Endothelial cell of umbilical vein (primary cell): ENCODE results near the gene HDLBP. TPM values are rescaled to one million over a fixed set of nuclear protein-coding genes. Genes with fewer than 3 reads are reported as not detected.

Experiments
- BruUV-seq: library from RNA; stranded (reverse); fragments of 400-500 nt; replicated peaks from 2 replicates; lab custom pipeline; 2021; lab: Mats Ljungman, UMichigan
- CTCF ChIA-PET: fragments of 300-600, 350-600 bp; sonication (Branson Sonifier 250); formaldehyde crosslinking; loops from one replicate; lab custom pipeline; 2021; ENCODE audit warnings: antibody characterized with exemption, inconsistent platforms; lab: Charles Lee
- POLR2A ChIA-PET: fragments of 300-600, 350-600 bp; sonication (Branson Sonifier 250); formaldehyde crosslinking; loops from one replicate; lab custom pipeline; 2021; ENCODE audit warnings: antibody characterized with exemption, inconsistent platforms; lab: Charles Lee
- DNase-seq: peaks from one replicate; pipeline ENCODE4 v3.0.0-alpha.2; 2011; ENCODE audit warnings: low read depth, low spot score
- FAIRE-seq: peaks from 2 replicates; lab custom pipeline; 2011; peaks lifted over from hg19 to GRCh38; lab: Jason Lieb, UNC
- H2AFZ ChIP-seq: 2 replicates; pipeline ENCODE4 v1.6.0; 2012; ENCODE audit warnings: low read depth, low read length, control low read depth, inconsistent platforms
- H3K27ac ChIP-seq: 2 replicates; pipeline ENCODE4 v1.5.1; 2011; ENCODE audit warnings: low read depth, mild to moderate bottlenecking, control low read depth, low read length, moderate library complexity; ENCODE audit not compliant: insufficient read depth
- H3K27me3 ChIP-seq, 2 experiments: 2 replicates each; pipeline versions ENCODE4 v1.6.0 to v1.6.1; 2011; ENCODE audit warnings: low read length in 2 of 2, mixed read lengths in 1 of 2; ENCODE audit not compliant: control insufficient read depth in 2 of 2, insufficient read depth in 2 of 2
- H3K36me3 ChIP-seq, 2 experiments: 2 replicates in 1 of 2; 3 replicates in 1 of 2; pipeline ENCODE4 v1.5.1; 2011; ENCODE audit warnings: low read length in 2 of 2, mild to moderate bottlenecking in 1 of 2, moderate library complexity in 1 of 2; ENCODE audit not compliant: control insufficient read depth in 2 of 2, insufficient read depth in 2 of 2; ENCODE audit errors: extremely low read depth in 1 of 2
- H3K4me1 ChIP-seq: 3 replicates; pipeline ENCODE4 v1.5.1; 2011; ENCODE audit warnings: mild to moderate bottlenecking, low read length; ENCODE audit not compliant: control insufficient read depth, insufficient read depth; ENCODE audit errors: extremely low read depth
- H3K4me2 ChIP-seq: 2 replicates; pipeline ENCODE4 v1.6.1; 2011; ENCODE audit warnings: low read length, control low read depth, mixed read lengths; ENCODE audit not compliant: insufficient read depth
- H3K4me3 ChIP-seq, 3 experiments: fragments of 200-600 bp in 1 of 3; sonication (generic), shearing (Covaris generic) in 1 of 3; replicated peaks in 1 of 3; 2 replicates each; pipeline ENCODE4 v1.5.1; 2011 to 2016; ENCODE audit warnings: control low read depth in 3 of 3, low read length in 3 of 3, mild to moderate bottlenecking in 2 of 3, inconsistent platforms in 1 of 3, low read depth in 1 of 3, moderate library complexity in 1 of 3; ENCODE audit not compliant: insufficient read depth in 1 of 3
- H3K79me2 ChIP-seq: 2 replicates; pipeline ENCODE4 v1.6.0; 2012; ENCODE audit warnings: low read length, inconsistent platforms; ENCODE audit not compliant: control insufficient read depth, insufficient read depth
- H3K9ac ChIP-seq: replicated peaks from 2 replicates; pipeline ENCODE3; 2011; ENCODE audit warnings: low read length, control low read depth; ENCODE audit not compliant: insufficient read depth; ENCODE audit errors: extremely low read depth
- H3K9me1 ChIP-seq: replicated peaks from 3 replicates; pipeline ENCODE4 v1.6.0; 2011; ENCODE audit warnings: mild to moderate bottlenecking, low read length; ENCODE audit not compliant: control insufficient read depth, insufficient read depth; ENCODE audit errors: extremely low read depth
- H3K9me3 ChIP-seq: replicated peaks from 2 replicates; pipeline ENCODE4 v1.5.1; 2012; ENCODE audit warnings: low read length, inconsistent platforms; ENCODE audit not compliant: control insufficient read depth, insufficient read depth
- H4K20me1 ChIP-seq: replicated peaks from 2 replicates; pipeline ENCODE3; 2011; ENCODE audit warnings: mild to moderate bottlenecking, low read length; ENCODE audit not compliant: control insufficient read depth, insufficient read depth; ENCODE audit errors: extremely low read depth
- EZH2 ChIP-seq: IDR thresholded peaks from 2 replicates; pipeline ENCODE4 v1.6.1; 2012; ENCODE audit warnings: borderline replicate concordance, low read depth, mild to moderate bottlenecking, moderate library complexity, low read length, inconsistent platforms; ENCODE audit not compliant: severe bottlenecking
- FOS ChIP-seq: IDR thresholded peaks from 2 replicates; pipeline ENCODE4 v1.6.1; 2011; ENCODE audit warnings: mild to moderate bottlenecking, low read length, moderate library complexity, borderline replicate concordance; ENCODE audit not compliant: insufficient read depth
- GATA2 ChIP-seq: IDR thresholded peaks from 2 replicates; pipeline ENCODE4 v1.7.0; 2011; ENCODE audit warnings: low read depth, mild to moderate bottlenecking, moderate library complexity, mixed read lengths, low read length; ENCODE audit not compliant: insufficient read length, insufficient read depth
- JUN ChIP-seq: IDR thresholded peaks from 2 replicates; pipeline ENCODE4 v1.6.1; 2011; ENCODE audit warnings: borderline replicate concordance, low read depth; ENCODE audit not compliant: insufficient read length, insufficient read depth
- MYC ChIP-seq: IDR thresholded peaks from one replicate; pipeline ENCODE4 v1.6.1; 2011; ENCODE audit warnings: mild to moderate bottlenecking, low read depth, low read length
- POLR2A ChIP-seq: IDR thresholded peaks from 2 replicates; pipeline ENCODE4 v1.6.1; 2012; ENCODE audit warnings: low read depth, mild to moderate bottlenecking, control low read depth, low read length
- POLR2AphosphoS5 ChIP-seq: IDR thresholded peaks from 2 replicates; pipeline ENCODE4 v1.6.1; 2012; ENCODE audit warnings: low read depth, mild to moderate bottlenecking, control low read depth, low read length, moderate library complexity; ENCODE audit not compliant: insufficient read depth
- dilution Hi-C: fragments of 300-500 bp; cut with MboI; formaldehyde crosslinking; loops from one replicate; pipeline ENCODE4 v1.15.0; 2019; ENCODE audit warnings: low sequenced_read_pairs; ENCODE audit not compliant: extremely low pct_ligation_motif_present
- intact Hi-C: fragments of 100-400 bp; cut with micrococcal nuclease; formaldehyde crosslinking; loops from one replicate; pipeline ENCODE4 v1.10.0; 2022
- polyA plus RNA-seq, 4 experiments: library from polyadenylated mRNA; depleted of rRNA in 3 of 4; stranded (reverse) in 3 of 4; unstranded in 1 of 4; fragments of >200 nt; gene quantifications; 2 replicates each; pipeline versions ENCODE4 v1.2.1 to v1.2.3, GENCODE V29; 2011 to 2012; ENCODE audit warnings: missing spikeins in 1 of 4
- total RNA-seq: library from RNA; stranded (reverse); gene quantifications from 2 replicates; pipeline ENCODE4 v1.2.3, GENCODE V29; 2021
- TF ChIP-seq, protein P1 (sequence below): IDR thresholded peaks from 2 replicates; pipeline ENCODE4 v1.6.1; 2011; ENCODE audit not compliant: insufficient read depth, insufficient read length
- TF ChIP-seq, protein P2 (sequence below), 2 donors: IDR thresholded peaks; 1 replicate in 1 of 2; 2 replicates in 1 of 2; pipeline ENCODE4 v1.5.1; 2011; ENCODE audit warnings: low read length in 2 of 2, mild to moderate bottlenecking in 2 of 2, moderate library complexity in 2 of 2, control low read depth in 1 of 2, inconsistent platforms in 1 of 2, low read depth in 1 of 2; ENCODE audit not compliant: insufficient read depth in 1 of 2; ENCODE audit errors: extremely low read depth in 1 of 2

HDLBP gene
- total and polyA plus RNA-seq, 2 donors (not counting 3 experiments of a cell fraction or from before 2014, with no cell fraction given), result 379 to 569 TPM

DNA sequence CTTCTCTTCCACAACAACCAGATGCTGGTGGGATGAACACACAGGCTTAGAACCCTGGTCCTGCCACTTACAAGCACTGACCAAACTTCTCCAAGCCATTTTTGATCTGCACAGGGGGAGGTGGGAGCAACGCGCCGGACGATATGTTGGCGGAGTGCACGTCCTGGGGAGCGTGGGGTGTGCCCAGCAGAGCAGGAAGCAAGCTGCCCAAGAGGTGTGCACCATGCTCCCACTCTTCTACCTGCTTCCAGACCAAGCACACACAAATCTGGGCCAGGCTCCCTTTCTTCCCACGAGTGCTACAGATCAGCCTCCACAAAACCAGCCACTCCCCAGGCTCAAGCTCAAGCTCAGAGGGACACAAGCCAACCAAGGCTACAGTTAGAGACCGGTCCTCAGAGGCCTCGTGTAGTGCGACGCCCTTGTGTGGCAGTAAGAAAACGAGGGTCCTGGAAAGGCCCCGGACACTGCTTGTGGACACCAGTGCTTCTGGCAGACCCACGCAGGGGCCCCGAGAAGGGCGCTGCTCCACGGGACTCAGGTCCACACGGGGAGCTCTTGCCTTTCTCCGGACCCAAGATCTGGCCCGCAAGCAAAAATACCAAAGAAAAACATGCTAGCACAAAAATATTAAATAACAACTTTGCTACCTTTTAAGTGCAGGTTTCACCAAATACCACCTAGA is 75.0 kb downstream of the HDLBP start:
- no peak for DNase-seq

More for the DNA sequence above, 75.0 kb downstream of the HDLBP start:
- ChIA-PET POLR2A (no interaction called here), CTCF (no interaction called here)
- Histone ChIP-seq H3K9me3 (no peaks in the 10 kb centered on the region), H3K36me3 (peaks cover 34 to 79% of the 10 kb centered on the region in 2 experiments), H2AFZ (no peak overlapping the region), H3K4me1 (peaks cover 4% of the 10 kb centered on the region), H3K9me1 (no peaks in the 10 kb centered on the region), H3K9ac (no peak overlapping the region), H3K27me3 (no peaks in the 10 kb centered on the region), H3K79me2 (peaks cover 14% of the 10 kb centered on the region), H4K20me1 (no peaks in the 10 kb centered on the region), H3K4me3 (no peak overlapping the region), H3K27ac (no peak overlapping the region), H3K4me2 (no peak overlapping the region)
- intact Hi-C loops (no loop called here), dilution Hi-C loops (no loop called here)
- BruUV-seq, result no TSS peak
- no peak for TF ChIP-seq POLR2AphosphoS5
- TF ChIP-seq, protein P1, sequence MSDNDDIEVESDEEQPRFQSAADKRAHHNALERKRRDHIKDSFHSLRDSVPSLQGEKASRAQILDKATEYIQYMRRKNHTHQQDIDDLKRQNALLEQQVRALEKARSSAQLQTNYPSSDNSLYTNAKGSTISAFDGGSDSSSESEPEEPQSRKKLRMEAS, result no peak
- no peak for TF ChIP-seq GATA2
- TF ChIP-seq, protein P2, sequence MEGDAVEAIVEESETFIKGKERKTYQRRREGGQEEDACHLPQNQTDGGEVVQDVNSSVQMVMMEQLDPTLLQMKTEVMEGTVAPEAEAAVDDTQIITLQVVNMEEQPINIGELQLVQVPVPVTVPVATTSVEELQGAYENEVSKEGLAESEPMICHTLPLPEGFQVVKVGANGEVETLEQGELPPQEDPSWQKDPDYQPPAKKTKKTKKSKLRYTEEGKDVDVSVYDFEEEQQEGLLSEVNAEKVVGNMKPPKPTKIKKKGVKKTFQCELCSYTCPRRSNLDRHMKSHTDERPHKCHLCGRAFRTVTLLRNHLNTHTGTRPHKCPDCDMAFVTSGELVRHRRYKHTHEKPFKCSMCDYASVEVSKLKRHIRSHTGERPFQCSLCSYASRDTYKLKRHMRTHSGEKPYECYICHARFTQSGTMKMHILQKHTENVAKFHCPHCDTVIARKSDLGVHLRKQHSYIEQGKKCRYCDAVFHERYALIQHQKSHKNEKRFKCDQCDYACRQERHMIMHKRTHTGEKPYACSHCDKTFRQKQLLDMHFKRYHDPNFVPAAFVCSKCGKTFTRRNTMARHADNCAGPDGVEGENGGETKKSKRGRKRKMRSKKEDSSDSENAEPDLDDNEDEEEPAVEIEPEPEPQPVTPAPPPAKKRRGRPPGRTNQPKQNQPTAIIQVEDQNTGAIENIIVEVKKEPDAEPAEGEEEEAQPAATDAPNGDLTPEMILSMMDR (IDR thresholded peaks at IDR 0.05; ENCODE audit: extremely low read depth in 1 of 2, insufficient read depth in 1 of 2, low read depth in 1 of 2, low read length in 2 of 2), result no peak
- TF ChIP-seq FOS, result no peak
- TF ChIP-seq EZH2, result no peak
- TF ChIP-seq MYC, result no peak
- no peak for TF ChIP-seq JUN
- no peak for TF ChIP-seq POLR2A
- no peak for FAIRE-seq
